Stimulated activated CD4-positive, alpha-beta T cell treated with anti-CD3 and anti-CD28 coated beads, Interleukin-1b, Interleukin-23, amount 100 ng/mL, for 1 hour (primary cell): Measurements from ENCODE around the gene ASNSD1.
"Not testable (repeated sequence)": the region's sequence is repeated elsewhere in the genome, so short reads cannot be mapped to it uniquely, and the experiment has no call there.

Experiments
- DNase-seq, 2 donors: peaks; one replicate each; pipeline ENCODE4 v3.0.0-alpha.2; 2020; ENCODE audit warnings: low read depth in 2 of 2

Gene ASNSD1

GRCh38 chr2:189685540-189686229 is 24.4 kb downstream of the ASNSD1 start:
- DNase-seq = no peak

DNA sequence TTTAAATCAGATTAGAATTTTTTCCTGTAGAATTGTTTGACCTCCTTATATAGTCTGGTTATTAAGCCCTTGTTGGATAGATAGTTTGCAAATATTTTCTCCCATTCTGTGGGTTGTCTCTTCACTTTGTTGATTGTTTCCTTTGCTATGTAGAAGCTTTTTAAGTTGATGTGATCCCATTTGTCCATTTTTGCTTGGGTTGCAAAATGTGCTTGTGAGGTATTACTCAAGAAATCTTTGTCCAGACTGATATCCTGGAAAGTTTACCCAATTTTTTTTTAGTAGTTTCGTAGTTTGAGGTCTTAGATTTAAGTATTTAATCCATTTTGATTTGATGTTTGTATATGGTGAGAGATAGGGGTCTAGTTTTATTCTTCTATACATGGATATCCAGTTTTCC is 26.5 kb downstream of the ASNSD1 start:
- not testable (repeated sequence) for DNase-seq

DNA sequence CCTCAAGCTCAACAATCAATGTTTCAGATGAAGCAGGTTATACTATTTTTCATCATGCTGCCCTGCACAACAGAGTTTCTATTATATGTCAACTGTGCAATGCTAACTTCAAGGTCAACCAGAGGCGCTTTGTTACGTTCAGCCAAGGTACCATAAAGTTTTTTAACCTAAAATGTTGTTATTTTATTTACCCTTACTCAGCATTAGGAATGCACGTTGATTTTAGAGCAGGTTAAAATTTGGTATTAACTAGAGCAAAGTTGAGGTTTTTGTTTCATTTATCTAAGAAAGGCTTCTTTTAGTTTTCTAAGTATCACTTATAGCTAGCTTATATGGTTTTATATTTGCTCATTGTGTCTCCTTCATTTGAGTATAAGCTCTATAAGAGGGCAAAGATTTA is 35.0 kb downstream of the ASNSD1 start:
- DNase-seq = no peak

DNA sequence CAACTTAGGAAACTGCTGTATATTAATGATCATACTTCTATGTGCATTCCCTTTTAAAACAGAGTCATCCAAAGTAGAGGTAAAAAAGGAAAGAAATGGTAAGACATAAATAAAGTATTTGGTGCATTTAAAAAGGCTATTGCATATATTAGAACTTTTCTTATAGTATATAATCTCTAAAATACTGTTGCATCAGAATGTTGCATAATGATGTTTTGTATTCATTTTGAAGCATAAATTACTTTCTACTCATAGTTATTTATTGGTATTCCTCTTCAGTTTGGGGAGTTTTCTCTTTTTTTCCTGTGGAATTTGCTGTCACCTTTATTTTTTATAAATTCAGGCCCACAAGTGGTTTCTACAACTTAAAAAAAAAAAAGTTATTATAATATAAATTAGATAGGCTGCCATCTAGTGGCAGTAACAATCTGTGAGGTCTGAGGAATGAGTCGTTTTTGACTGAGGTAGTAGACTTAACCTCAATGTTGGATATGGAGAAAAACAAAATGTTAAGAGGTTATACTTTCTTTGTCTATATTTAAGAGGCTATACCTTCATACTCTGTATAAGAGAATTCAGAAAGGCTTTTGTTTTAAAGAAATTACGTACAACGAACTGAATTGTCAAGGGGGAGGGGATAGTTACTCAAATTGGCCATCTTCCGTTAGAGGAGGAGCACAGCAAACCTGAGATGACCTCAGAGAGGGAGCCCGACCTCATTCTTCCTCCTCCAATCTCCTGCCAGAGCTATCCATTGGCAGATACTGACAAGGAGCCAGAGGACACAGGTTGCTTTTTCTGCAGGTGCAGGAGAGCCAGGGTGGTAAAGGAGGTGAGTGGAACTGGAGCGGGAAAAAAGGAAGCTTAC is 37.0 kb downstream of the ASNSD1 start:
- no peak for DNase-seq

DNA sequence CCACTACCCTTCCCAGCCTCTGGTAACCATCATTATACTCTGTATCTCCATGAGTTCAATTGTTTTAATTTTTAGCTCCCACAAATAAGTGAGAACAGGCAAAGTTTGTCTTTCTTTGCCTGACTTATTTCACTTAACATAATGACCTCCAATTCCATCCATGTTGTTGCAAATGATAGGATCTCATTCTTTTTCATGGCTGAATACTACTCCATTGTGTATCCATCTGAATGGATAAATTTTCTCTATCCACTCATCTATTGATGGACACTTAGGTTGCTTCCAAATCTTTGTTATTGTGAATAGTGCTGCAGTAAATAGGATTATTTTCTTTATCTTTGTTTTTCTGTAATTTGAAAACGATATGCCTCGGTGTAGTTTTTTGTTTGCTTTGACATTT is 39.4 kb downstream of the ASNSD1 start:
- DNase-seq = no peak

GRCh38 chr2:189702071-189702470 is 40.8 kb downstream of the ASNSD1 start:
- DNase-seq = no peak

DNA sequence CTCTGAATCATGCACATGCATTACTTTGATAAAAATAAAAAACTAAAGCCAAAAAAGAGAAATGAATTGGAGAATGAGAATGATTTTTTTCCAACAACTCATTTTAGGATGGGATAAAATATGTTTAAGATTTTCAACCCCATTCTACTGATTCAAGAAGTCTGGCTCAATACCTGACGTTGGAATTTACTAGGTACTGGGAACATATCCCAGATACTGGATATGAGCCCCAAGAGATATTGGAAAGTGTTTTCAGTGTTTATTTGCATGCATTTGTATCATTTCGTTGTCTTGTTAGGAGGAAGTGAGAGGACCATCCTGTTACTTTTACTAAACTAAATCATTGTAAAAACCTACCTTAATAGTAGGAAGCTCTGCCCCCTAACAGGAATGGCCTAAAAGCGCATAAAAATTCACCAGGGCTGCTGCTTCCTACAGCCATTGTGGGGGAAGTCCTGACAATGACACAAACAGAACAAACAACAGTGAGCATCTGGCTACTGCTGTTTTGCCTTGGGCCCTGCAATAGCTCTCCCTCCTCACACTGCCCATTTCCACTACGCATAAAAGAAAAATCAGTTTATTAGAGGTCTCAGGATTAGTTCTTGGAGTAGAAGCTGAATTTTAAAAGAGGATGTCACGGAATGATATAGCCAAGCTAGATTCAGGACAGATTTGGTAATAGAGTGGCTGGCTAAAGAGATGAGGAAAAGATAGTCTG is 48.4 kb downstream of the ASNSD1 start:
- no peak for DNase-seq

- DNase-seq = not testable (repeated sequence)
Measured at GRCh38 chr2:189717593-189717992, 56.3 kb downstream of the ASNSD1 start.

DNA sequence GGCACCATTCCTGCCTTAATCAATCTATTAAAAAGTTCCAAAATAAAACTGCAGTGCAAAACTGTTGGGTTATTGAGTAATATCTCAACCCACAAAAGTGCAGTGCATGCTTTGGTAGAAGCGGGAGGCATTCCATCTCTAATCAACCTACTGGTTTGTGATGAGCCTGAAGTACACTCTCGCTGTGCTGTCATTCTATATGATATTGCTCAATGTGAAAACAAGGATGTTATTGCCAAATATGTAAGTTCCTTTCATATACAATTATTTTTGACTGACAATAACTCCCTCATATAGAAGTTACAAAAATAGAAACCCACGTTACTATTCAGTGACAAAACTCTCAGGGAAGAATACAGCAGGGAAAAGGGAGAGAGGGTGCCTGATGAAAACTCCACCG is 58.3 kb downstream of the ASNSD1 start:
- DNase-seq = no peak
